Astrocyte (in vitro differentiated cells and primary cell): ENCODE results near the gene KREMEN1. TPM values are rescaled to one million over a fixed set of nuclear protein-coding genes. Genes with fewer than 3 reads are reported as not detected.

Source experiments
- DNase-seq: peaks from one replicate; pipeline ENCODE4 v3.0.0-alpha.2; 2010; ENCODE audit warnings: low read depth
- FAIRE-seq: peaks from 2 replicates; lab custom pipeline; 2011; peaks lifted over from hg19 to GRCh38; lab: Jason Lieb, UNC
- H2AFZ ChIP-seq: 2 replicates; pipeline ENCODE4 v1.6.0; 2012; ENCODE audit warnings: low read depth, low read length, inconsistent platforms
- H3K27ac ChIP-seq: 2 replicates; pipeline ENCODE4 v1.5.1; 2011; ENCODE audit warnings: low read depth, low read length, inconsistent platforms
- H3K27me3 ChIP-seq: 2 replicates; pipeline ENCODE4 v1.6.0; 2011; ENCODE audit warnings: low read length, inconsistent platforms; ENCODE audit not compliant: insufficient read depth
- H3K36me3 ChIP-seq: 2 replicates; pipeline ENCODE4 v1.5.1; 2011; ENCODE audit warnings: low read length, inconsistent platforms; ENCODE audit not compliant: insufficient read depth
- H3K4me1 ChIP-seq: 2 replicates; pipeline ENCODE4 v1.5.1; 2011; ENCODE audit warnings: low read length, inconsistent platforms; ENCODE audit not compliant: insufficient read depth
- H3K4me2 ChIP-seq: 2 replicates; pipeline ENCODE4 v1.6.0; 2012; ENCODE audit warnings: low read length, inconsistent platforms
- H3K4me3 ChIP-seq: 2 replicates; pipeline ENCODE4 v1.5.1; 2011; ENCODE audit warnings: low read depth, mild to moderate bottlenecking, low read length, inconsistent platforms; ENCODE audit not compliant: insufficient read depth
- H3K79me2 ChIP-seq: 2 replicates; pipeline ENCODE4 v1.6.0; 2012; ENCODE audit warnings: mild to moderate bottlenecking, low read length, inconsistent platforms; ENCODE audit not compliant: insufficient read depth
- H3K9ac ChIP-seq: 2 replicates; pipeline ENCODE4 v1.6.0; 2012; ENCODE audit warnings: mild to moderate bottlenecking, low read length, inconsistent platforms
- H3K9me3 ChIP-seq: 2 replicates; pipeline ENCODE4 v1.5.1; 2012; ENCODE audit warnings: low read depth, mild to moderate bottlenecking, low read length, inconsistent platforms; ENCODE audit not compliant: insufficient read depth
- H4K20me1 ChIP-seq: 2 replicates; pipeline ENCODE4 v1.6.0; 2012; ENCODE audit warnings: low read length, inconsistent platforms; ENCODE audit not compliant: insufficient read depth
- H3K27ac Mint-ChIP-seq: one replicate; pipeline ENCODE4 v1.8.0; 2021; ENCODE audit warnings: mild to moderate bottlenecking, mixed read lengths; ENCODE audit not compliant: unreplicated experiment
- H3K27me3 Mint-ChIP-seq: one replicate; pipeline ENCODE4 v1.8.0; 2021; ENCODE audit warnings: low read depth, mixed read lengths; ENCODE audit not compliant: unreplicated experiment
- H3K36me3 Mint-ChIP-seq: one replicate; pipeline ENCODE4 v1.8.0; 2021; ENCODE audit warnings: low read depth, mixed read lengths; ENCODE audit not compliant: unreplicated experiment
- H3K4me1 Mint-ChIP-seq: one replicate; pipeline ENCODE4 v1.8.0; 2021; ENCODE audit warnings: low read depth, mixed read lengths; ENCODE audit not compliant: unreplicated experiment
- H3K4me3 Mint-ChIP-seq: one replicate; pipeline ENCODE4 v1.8.0; 2021; ENCODE audit warnings: mild to moderate bottlenecking, moderate library complexity, mixed read lengths; ENCODE audit not compliant: unreplicated experiment
- H3K9me3 Mint-ChIP-seq: one replicate; pipeline ENCODE4 v1.8.0; 2021; ENCODE audit warnings: mild to moderate bottlenecking, mixed read lengths; ENCODE audit not compliant: unreplicated experiment
- EZH2 ChIP-seq: IDR thresholded peaks from 2 replicates; pipeline ENCODE4 v1.6.1; 2012; ENCODE audit warnings: mild to moderate bottlenecking, low read length, inconsistent platforms; ENCODE audit not compliant: insufficient read depth
- total RNA-seq: library from RNA; stranded (reverse); gene quantifications from 2 replicates; pipeline ENCODE4 v1.2.1, GENCODE V29; 2021
- TF ChIP-seq, protein P1 (sequence below): IDR thresholded peaks from 2 replicates; pipeline ENCODE4 v1.5.1; 2011; ENCODE audit warnings: low read depth, mild to moderate bottlenecking, inconsistent platforms, low read length, moderate library complexity; ENCODE audit not compliant: insufficient read depth

The KREMEN1 gene
- total RNA-seq, 1 donor from 2014 or later: 3.3 TPM

DNA sequence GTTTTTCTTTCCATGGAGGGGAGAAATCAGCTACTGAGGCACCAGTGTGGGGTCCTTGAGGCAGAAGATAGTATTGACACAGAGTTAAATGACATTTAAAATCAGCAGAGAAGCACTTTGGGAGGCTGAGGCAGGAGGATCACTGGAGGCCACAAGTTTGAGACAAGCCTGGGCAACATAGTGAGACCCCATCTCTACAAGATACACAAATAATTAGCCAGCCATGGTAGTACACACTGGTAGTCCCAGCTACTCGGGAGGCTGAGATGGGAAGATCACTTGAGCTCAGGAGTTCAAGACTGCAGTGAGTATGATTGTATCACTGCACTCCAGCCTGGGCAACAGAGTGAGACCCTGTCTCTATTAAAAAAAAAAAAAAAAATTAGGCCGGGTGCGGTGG, 38.1 kb downstream of the KREMEN1 start:
- no peak overlapping the region for H3K4me2 ChIP-seq
- no peaks in the 10 kb centered on the region for H3K36me3 ChIP-seq
- no peak overlapping the region for H3K4me3 ChIP-seq
- H3K9ac ChIP-seq: no peak overlapping the region
- Mint-ChIP-seq H3K36me3 (peaks cover 4% of the 10 kb centered on the region), H3K27ac (no peak overlapping the region), H3K27me3 (peaks cover 13% of the 10 kb centered on the region), H3K4me1 (no peaks in the 10 kb centered on the region), H3K9me3 (no peaks in the 10 kb centered on the region), H3K4me3 (no peak overlapping the region)
- H3K9me3 ChIP-seq: no peaks in the 10 kb centered on the region
- no peaks in the 10 kb centered on the region for H3K4me1 ChIP-seq
- no peak for FAIRE-seq
- H3K27me3 ChIP-seq: no peaks in the 10 kb centered on the region
- TF ChIP-seq, protein P1, sequence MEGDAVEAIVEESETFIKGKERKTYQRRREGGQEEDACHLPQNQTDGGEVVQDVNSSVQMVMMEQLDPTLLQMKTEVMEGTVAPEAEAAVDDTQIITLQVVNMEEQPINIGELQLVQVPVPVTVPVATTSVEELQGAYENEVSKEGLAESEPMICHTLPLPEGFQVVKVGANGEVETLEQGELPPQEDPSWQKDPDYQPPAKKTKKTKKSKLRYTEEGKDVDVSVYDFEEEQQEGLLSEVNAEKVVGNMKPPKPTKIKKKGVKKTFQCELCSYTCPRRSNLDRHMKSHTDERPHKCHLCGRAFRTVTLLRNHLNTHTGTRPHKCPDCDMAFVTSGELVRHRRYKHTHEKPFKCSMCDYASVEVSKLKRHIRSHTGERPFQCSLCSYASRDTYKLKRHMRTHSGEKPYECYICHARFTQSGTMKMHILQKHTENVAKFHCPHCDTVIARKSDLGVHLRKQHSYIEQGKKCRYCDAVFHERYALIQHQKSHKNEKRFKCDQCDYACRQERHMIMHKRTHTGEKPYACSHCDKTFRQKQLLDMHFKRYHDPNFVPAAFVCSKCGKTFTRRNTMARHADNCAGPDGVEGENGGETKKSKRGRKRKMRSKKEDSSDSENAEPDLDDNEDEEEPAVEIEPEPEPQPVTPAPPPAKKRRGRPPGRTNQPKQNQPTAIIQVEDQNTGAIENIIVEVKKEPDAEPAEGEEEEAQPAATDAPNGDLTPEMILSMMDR: no peak
- no peak for TF ChIP-seq EZH2
- no peak for DNase-seq
- H3K27ac ChIP-seq: no peak overlapping the region
- H4K20me1 ChIP-seq: no peaks in the 10 kb centered on the region
- no peak overlapping the region for H2AFZ ChIP-seq
- H3K79me2 ChIP-seq: no peaks in the 10 kb centered on the region

DNA sequence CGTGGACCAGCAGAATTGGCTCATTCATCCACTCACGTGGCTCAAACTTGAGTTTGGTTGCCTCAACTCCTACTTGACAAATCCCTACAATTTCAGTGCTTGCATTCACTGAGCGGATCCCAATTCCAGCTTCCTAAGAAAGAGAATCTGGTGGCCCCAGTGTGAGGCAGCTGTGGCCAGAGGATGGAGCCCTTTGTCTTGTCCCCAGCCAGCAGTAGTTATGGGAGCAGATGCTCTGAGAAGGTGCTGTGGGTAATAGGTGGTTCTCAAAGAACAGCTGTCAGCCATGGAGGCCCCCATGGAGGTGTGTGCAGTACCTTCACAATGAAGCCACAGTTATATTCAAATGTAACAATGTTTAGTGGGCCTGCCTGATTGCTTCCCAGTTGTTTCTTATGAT, 39.3 kb downstream of the KREMEN1 start:
- H2AFZ ChIP-seq: no peak overlapping the region
- TF ChIP-seq, protein P1: no peak
- TF ChIP-seq EZH2: no peak
- Mint-ChIP-seq H3K27ac (no peak overlapping the region), H3K4me3 (no peak overlapping the region), H3K4me1 (no peaks in the 10 kb centered on the region), H3K27me3 (peaks cover 13% of the 10 kb centered on the region), H3K9me3 (peaks cover 3% of the 10 kb centered on the region), H3K36me3 (peaks cover 4% of the 10 kb centered on the region)
- FAIRE-seq (no peak), DNase-seq (no peak)
- no peak overlapping the region for H3K27ac ChIP-seq
- H3K4me2 ChIP-seq: no peak overlapping the region
- no peaks in the 10 kb centered on the region for H3K27me3 ChIP-seq
- no peaks in the 10 kb centered on the region for H4K20me1 ChIP-seq
- H3K4me1 ChIP-seq: no peaks in the 10 kb centered on the region
- H3K9me3 ChIP-seq: no peaks in the 10 kb centered on the region
- H3K9ac ChIP-seq: no peak overlapping the region
- H3K36me3 ChIP-seq: no peaks in the 10 kb centered on the region
- H3K4me3 ChIP-seq: no peak overlapping the region
- H3K79me2 ChIP-seq: no peaks in the 10 kb centered on the region

DNA sequence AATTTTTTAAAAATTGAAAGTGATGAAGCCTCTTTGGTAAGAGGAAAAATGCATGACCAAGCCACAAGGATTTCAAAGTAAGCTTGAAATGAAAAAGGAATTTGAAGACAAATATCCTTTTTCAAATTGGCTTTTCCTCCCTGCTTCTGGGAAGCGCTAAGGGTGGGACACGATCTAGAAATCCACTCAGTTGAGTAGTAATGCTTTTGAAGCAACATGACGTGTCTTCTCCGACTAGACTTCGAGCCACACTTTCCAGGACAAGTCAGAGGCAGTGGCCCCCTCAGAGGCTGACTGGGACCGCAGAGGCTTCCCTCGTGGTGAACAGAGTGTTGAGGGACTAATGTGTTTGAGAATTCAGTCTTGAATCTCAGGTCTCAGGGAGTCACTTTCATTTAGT, 39.8 kb downstream of the KREMEN1 start:
- DNase-seq (no peak), FAIRE-seq (no peak)
- Histone ChIP-seq H3K9ac (no peak overlapping the region), H4K20me1 (no peaks in the 10 kb centered on the region), H3K36me3 (no peaks in the 10 kb centered on the region), H3K4me1 (no peaks in the 10 kb centered on the region), H3K27me3 (no peaks in the 10 kb centered on the region), H3K27ac (no peak overlapping the region), H3K4me2 (no peak overlapping the region), H2AFZ (no peak overlapping the region), H3K4me3 (no peak overlapping the region), H3K9me3 (no peaks in the 10 kb centered on the region), H3K79me2 (no peaks in the 10 kb centered on the region)
- no peak overlapping the region for H3K27ac Mint-ChIP-seq
- peaks cover 13% of the 10 kb centered on the region for H3K27me3 Mint-ChIP-seq
- peaks cover 4% of the 10 kb centered on the region for H3K36me3 Mint-ChIP-seq
- TF ChIP-seq EZH2: no peak
- TF ChIP-seq, protein P1: no peak
- no peaks in the 10 kb centered on the region for H3K4me1 Mint-ChIP-seq
- no peak overlapping the region for H3K4me3 Mint-ChIP-seq
- peaks cover 3% of the 10 kb centered on the region for H3K9me3 Mint-ChIP-seq
